Measurements from ENCODE around the gene IL6ST. TPM values are rescaled to one million over a fixed set of nuclear protein-coding genes. Genes with fewer than 3 reads are reported as not detected.
A peak's percentile ranks its signal among the peaks of the same experiment; 100 is the strongest.
"Not testable (repeated sequence)": the region's sequence is repeated elsewhere in the genome, so short reads cannot be mapped to it uniquely, and the experiment has no call there.

The IL6ST gene
- total and polyA plus RNA-seq, 2 experiments from 2014 or later: 197 to 242 TPM

DNA sequence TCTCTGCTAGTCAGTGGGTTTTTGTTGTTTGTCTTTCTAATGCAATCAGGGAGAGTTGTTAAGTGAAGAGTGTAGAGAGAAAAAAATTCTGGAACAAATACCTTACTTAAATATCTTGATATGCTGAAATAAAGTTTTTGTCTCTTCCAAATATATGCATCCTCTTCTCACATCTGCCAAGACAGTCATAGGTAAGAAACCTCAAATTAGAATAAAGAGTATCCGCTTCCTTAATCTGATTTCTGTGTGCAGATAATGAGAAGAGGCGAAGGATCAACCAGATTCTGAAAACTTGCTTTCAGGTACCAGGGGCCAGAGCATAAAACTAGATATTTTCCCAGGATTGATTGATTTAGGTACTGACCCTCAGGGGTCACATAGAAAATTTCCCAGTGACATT lies 11.3 kb upstream of the IL6ST start:
- H3K4me3 ChIP-seq: no peak overlapping the region
- no peaks in the 10 kb centered on the region for H3K79me2 ChIP-seq (ENCODE audit: insufficient read depth)
- H3K4me1 ChIP-seq (ENCODE audit: insufficient read depth): peaks cover 20% of the 10 kb centered on the region
- H3K27me3 ChIP-seq (replicated peaks; ENCODE audit: insufficient read depth): no peaks in the 10 kb centered on the region
- H3K4me2 ChIP-seq (ENCODE audit: unreplicated experiment): no peak overlapping the region
- in situ Hi-C loops (cut with MboI): no loop called here
- H4K20me1 ChIP-seq (ENCODE audit: insufficient read depth): no peaks in the 10 kb centered on the region
- DNase-seq: no peak
- H2AFZ ChIP-seq: no peak overlapping the region
- H3K9ac ChIP-seq: no peak overlapping the region
- no peaks in the 10 kb centered on the region for H3K36me3 ChIP-seq (ENCODE audit: low read depth)
- H3K27ac ChIP-seq: no peak overlapping the region
- H3F3A ChIP-seq (ENCODE audit: insufficient read depth): peaks cover 32% of the 10 kb centered on the region
- no peaks in the 10 kb centered on the region; the same call in 1 of the 2 replicates for H3K9me2 ChIP-seq (ENCODE audit: insufficient read depth)
- 97 to 100% methylated on average over 2 of the region's 2 CpGs for WGBS, 2 experiments (ENCODE audit: low coverage in 1 of 2, low lambda C conversion rate in 2 of 2, missing lambda C conversion rate in 2 of 2)
- no peak for TF ChIP-seq EZH2phosphoT487 (IDR thresholded peaks at IDR 0.05; ENCODE audit: insufficient read depth, low read depth)
- no peaks in the 10 kb centered on the region for H3K9me3 ChIP-seq (ENCODE audit: low read depth)

DNA sequence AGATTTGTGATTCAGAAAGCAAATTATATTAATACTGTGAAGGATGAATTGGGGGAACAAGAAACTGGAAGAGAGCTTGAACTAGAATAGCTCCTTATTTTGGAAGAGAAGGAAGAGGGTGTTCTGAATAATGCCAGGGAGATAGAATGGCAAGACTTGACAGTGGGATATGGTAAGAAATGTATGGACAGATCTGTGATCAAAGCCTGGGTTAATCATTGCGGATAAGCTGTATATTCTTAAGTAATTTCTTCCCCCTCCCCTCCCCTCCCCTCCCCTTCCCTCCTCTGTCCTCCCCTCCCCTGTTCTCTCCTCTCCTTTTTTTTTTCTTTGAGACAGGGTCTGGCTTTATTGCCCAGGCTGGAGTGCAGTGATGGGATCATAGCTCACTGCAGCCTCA lies 10.1 kb upstream of the IL6ST start:
- 100% methylated on average over 1 of the region's 1 CpG for WGBS, 2 experiments (ENCODE audit: low coverage in 1 of 2, low lambda C conversion rate in 2 of 2, missing lambda C conversion rate in 2 of 2)

DNA sequence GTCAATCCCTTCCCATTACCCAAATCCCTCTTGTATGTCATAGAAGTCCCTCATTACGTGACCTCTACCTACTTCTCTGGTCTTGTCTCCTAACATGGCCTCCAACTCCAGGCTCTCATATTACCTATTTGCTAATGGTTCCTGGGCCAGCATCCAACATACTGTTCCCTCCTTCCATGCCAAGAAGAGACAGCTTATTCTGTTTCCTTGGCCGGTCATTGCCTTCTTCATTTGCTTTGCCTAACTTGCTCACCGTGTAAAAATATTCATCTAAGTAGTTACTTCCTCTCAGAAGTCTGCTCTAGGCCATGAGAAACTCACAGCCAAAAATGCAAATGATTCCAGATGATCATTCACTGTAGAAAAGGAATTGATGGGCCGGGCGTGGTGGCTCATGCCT lies 8.9 kb upstream of the IL6ST start:
- WGBS, 2 experiments (ENCODE audit: low coverage in 1 of 2, low lambda C conversion rate in 2 of 2, missing lambda C conversion rate in 2 of 2): 18 to 19% methylated on average over 5 of the region's 5 CpGs
- H3K36me3 ChIP-seq (ENCODE audit: low read depth): no peaks in the 10 kb centered on the region
- H3K4me1 ChIP-seq (ENCODE audit: insufficient read depth): peaks cover 20% of the 10 kb centered on the region
- H3K9ac ChIP-seq: 0 out of 2 replicates have a peak overlapping the region, but pooled peaks have one; percentile 24
- no peaks in the 10 kb centered on the region for H3K9me3 ChIP-seq (ENCODE audit: low read depth)
- H3K9me2 ChIP-seq (ENCODE audit: insufficient read depth): no peaks in the 10 kb centered on the region
- no peaks in the 10 kb centered on the region for H4K20me1 ChIP-seq (ENCODE audit: insufficient read depth)
- H3F3A ChIP-seq (ENCODE audit: insufficient read depth): peaks cover 27% of the 10 kb centered on the region
- peak overlapping the region; percentile 65 for H2AFZ ChIP-seq
- no peaks in the 10 kb centered on the region for H3K27me3 ChIP-seq (replicated peaks; ENCODE audit: insufficient read depth)
- no peak overlapping the region; the same call in 1 of the 2 replicates for H3K4me3 ChIP-seq
- H3K27ac ChIP-seq: peak overlapping the region; percentile 76
- in situ Hi-C loops (cut with MboI): no loop called here
- TF ChIP-seq EZH2 (IDR thresholded peaks at IDR 0.05; ENCODE audit: insufficient read depth, poor library complexity, severe bottlenecking): no peak
- no peak for TF ChIP-seq EZH2phosphoT487 (IDR thresholded peaks at IDR 0.05; ENCODE audit: insufficient read depth, low read depth)
- DNase-seq: peak; percentile 69
- H3K79me2 ChIP-seq (ENCODE audit: insufficient read depth): no peaks in the 10 kb centered on the region
- peak overlapping the region; percentile 51 for H3K4me2 ChIP-seq (ENCODE audit: unreplicated experiment)

More for the DNA sequence above, 10.1 kb upstream of the IL6ST start:
- no peaks in the 10 kb centered on the region for H3K9me3 ChIP-seq (ENCODE audit: low read depth)
- TF ChIP-seq EZH2phosphoT487 (IDR thresholded peaks at IDR 0.05; ENCODE audit: insufficient read depth, low read depth): no peak
- TF ChIP-seq EZH2 (IDR thresholded peaks at IDR 0.05; ENCODE audit: insufficient read depth, poor library complexity, severe bottlenecking): no peak
- no peak overlapping the region for H3K4me2 ChIP-seq (ENCODE audit: unreplicated experiment)
- H3K27me3 ChIP-seq (replicated peaks; ENCODE audit: insufficient read depth): no peaks in the 10 kb centered on the region
- peaks cover 27% of the 10 kb centered on the region for H3F3A ChIP-seq (ENCODE audit: insufficient read depth)
- no peaks in the 10 kb centered on the region for H3K79me2 ChIP-seq (ENCODE audit: insufficient read depth)
- no peaks in the 10 kb centered on the region for H3K36me3 ChIP-seq (ENCODE audit: low read depth)
- no peak overlapping the region for H3K27ac ChIP-seq
- DNase-seq: no peak
- H3K4me1 ChIP-seq (ENCODE audit: insufficient read depth): peaks cover 20% of the 10 kb centered on the region
- no peaks in the 10 kb centered on the region; the same call in 1 of the 2 replicates for H3K9me2 ChIP-seq (ENCODE audit: insufficient read depth)
- no peak overlapping the region for H3K4me3 ChIP-seq
- H4K20me1 ChIP-seq (ENCODE audit: insufficient read depth): no peaks in the 10 kb centered on the region
- H3K9ac ChIP-seq: no peak overlapping the region
- no peak overlapping the region; the same call in 1 of the 2 replicates for H2AFZ ChIP-seq
- in situ Hi-C loops (cut with MboI): no loop called here

DNA sequence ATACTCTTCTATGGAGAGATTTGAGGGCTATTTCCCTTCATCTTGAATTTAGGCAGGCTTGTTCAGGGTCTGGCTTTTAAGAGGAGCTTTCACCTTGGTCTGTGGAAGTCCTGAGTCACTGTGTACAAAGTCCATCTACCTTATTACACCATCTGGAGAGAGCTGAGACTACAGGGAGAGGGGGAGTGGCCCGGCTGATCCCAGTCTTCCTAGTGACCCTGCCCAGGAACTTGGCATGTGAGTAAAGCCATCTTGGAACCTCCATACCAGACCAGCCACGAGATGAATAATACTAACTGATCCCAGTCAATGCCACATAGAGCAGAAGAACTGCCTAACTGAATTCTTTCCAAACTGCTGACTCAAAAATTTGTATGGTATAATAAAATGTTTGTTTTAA lies 8.4 kb upstream of the IL6ST start:
- Histone ChIP-seq H3K4me3 (no peak overlapping the region), H3F3A (ENCODE audit: insufficient read depth) (peaks cover 27% of the 10 kb centered on the region), H4K20me1 (ENCODE audit: insufficient read depth) (no peaks in the 10 kb centered on the region), H3K27me3 (replicated peaks; ENCODE audit: insufficient read depth) (no peaks in the 10 kb centered on the region), H3K27ac (peak overlapping the region; percentile 76), H3K4me1 (ENCODE audit: insufficient read depth) (peaks cover 20% of the 10 kb centered on the region), H3K79me2 (ENCODE audit: insufficient read depth) (no peaks in the 10 kb centered on the region), H3K9ac (0 out of 2 replicates have a peak overlapping the region, but pooled peaks have one; percentile 24), H3K9me3 (ENCODE audit: low read depth) (no peaks in the 10 kb centered on the region), H3K4me2 (ENCODE audit: unreplicated experiment) (peak overlapping the region; percentile 51), H2AFZ (peak overlapping the region; percentile 65), H3K9me2 (ENCODE audit: insufficient read depth) (no peaks in the 10 kb centered on the region), H3K36me3 (ENCODE audit: low read depth) (no peaks in the 10 kb centered on the region)
- TF ChIP-seq EZH2 (IDR thresholded peaks at IDR 0.05; ENCODE audit: insufficient read depth, poor library complexity, severe bottlenecking): no peak
- TF ChIP-seq EZH2phosphoT487 (IDR thresholded peaks at IDR 0.05; ENCODE audit: insufficient read depth, low read depth): no peak
- in situ Hi-C loops (cut with MboI): no loop called here
- peak; percentile 84 for DNase-seq
- 0% methylated on average over 2 of the region's 2 CpGs for WGBS, 2 experiments (ENCODE audit: low coverage in 1 of 2, low lambda C conversion rate in 2 of 2, missing lambda C conversion rate in 2 of 2)

DNA sequence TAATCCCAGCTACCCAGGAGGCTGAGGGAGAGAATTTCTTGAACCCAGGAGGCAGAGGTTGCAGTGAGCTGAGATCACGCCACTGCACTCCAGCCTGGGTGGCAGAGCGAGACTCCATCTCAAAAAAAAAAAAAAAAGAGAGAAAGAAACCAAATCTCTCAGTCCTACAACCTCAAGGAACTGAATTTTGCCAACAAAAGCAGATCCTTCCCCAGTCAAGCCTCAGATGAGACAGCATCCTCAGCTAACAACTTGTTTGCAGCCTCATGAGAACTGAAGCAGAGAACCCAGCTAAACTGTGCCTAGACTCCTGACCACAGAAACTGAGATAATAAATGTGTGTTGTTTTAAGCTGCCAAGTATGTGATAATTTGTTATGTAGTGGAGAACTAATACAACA lies 7.5 kb upstream of the IL6ST start:
- H3K79me2 ChIP-seq (ENCODE audit: insufficient read depth): no peaks in the 10 kb centered on the region
- peaks cover 27% of the 10 kb centered on the region for H3K4me1 ChIP-seq (ENCODE audit: insufficient read depth)
- no peak overlapping the region for H2AFZ ChIP-seq
- WGBS, 2 experiments (ENCODE audit: low coverage in 1 of 2, low lambda C conversion rate in 2 of 2, missing lambda C conversion rate in 2 of 2): 97 to 100% methylated on average over 1 to 2 of the region's 2 CpGs
- no peak for DNase-seq
- no peak overlapping the region for H3K27ac ChIP-seq
- H3K27me3 ChIP-seq (replicated peaks; ENCODE audit: insufficient read depth): no peaks in the 10 kb centered on the region
- no peak overlapping the region for H3K4me2 ChIP-seq (ENCODE audit: unreplicated experiment)
- no peaks in the 10 kb centered on the region for H3K9me2 ChIP-seq (ENCODE audit: insufficient read depth)
- TF ChIP-seq EZH2phosphoT487 (IDR thresholded peaks at IDR 0.05; ENCODE audit: insufficient read depth, low read depth): no peak
- TF ChIP-seq EZH2 (IDR thresholded peaks at IDR 0.05; ENCODE audit: insufficient read depth, poor library complexity, severe bottlenecking): no peak
- no peaks in the 10 kb centered on the region for H4K20me1 ChIP-seq (ENCODE audit: insufficient read depth)
- no peaks in the 10 kb centered on the region for H3K9me3 ChIP-seq (ENCODE audit: low read depth)
- H3F3A ChIP-seq (ENCODE audit: insufficient read depth): peaks cover 31% of the 10 kb centered on the region
- no peaks in the 10 kb centered on the region for H3K36me3 ChIP-seq (ENCODE audit: low read depth)
- in situ Hi-C loops (cut with MboI): no loop called here
- H3K9ac ChIP-seq: no peak overlapping the region
- H3K4me3 ChIP-seq: no peak overlapping the region

DNA sequence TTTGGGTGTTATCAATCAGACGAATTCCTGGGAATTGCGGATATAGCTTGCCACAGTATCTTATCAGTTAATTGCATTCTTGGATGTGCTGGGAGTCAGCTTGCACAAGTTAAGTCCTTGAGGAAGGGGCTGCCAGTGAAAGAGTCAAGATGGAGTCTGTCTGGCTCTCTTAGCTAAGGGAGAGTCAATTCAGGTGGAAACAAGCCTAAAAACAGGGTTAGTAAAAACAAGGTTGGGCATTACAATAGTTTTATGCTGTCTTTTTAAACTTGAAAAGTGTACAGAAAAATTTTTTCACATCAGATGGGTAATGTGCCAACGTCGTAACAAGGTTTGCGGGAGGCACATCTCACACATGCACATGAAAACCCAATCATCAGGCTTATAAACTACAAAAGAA lies 5.5 kb upstream of the IL6ST start:
- H3K79me2 ChIP-seq (ENCODE audit: insufficient read depth); H3K27ac ChIP-seq; H3K27me3 ChIP-seq (replicated peaks; ENCODE audit: insufficient read depth); in situ Hi-C loops (cut with MboI); H2AFZ ChIP-seq; H3K9me3 ChIP-seq (ENCODE audit: low read depth); H4K20me1 ChIP-seq (ENCODE audit: insufficient read depth); H3K4me3 ChIP-seq; DNase-seq; H3K4me2 ChIP-seq (ENCODE audit: unreplicated experiment); H3K36me3 ChIP-seq (ENCODE audit: low read depth); H3K9ac ChIP-seq; H3K9me2 ChIP-seq (ENCODE audit: insufficient read depth): not testable (repeated sequence)
- Histone ChIP-seq H3K4me1 (ENCODE audit: insufficient read depth) (peaks cover 37% of the 10 kb centered on the region), H3F3A (ENCODE audit: insufficient read depth) (peaks cover 46% of the 10 kb centered on the region)
- 99 to 100% methylated on average over 5 of the region's 5 CpGs for whole genome bisulfite sequencing, 2 experiments (ENCODE audit: low coverage in 1 of 2, low lambda C conversion rate in 2 of 2, missing lambda C conversion rate in 2 of 2)

All from GM23248 (cell line).